ENCODE measurements around the gene SEMA6B.

The SEMA6B gene

GRCh38 chr19:4582980-4583842 is 23.7 kb upstream of the SEMA6B start:
- Histone ChIP-seq H2AFZ (ENCODE audit: low read depth, low read length) (no peak overlapping the region), H3K27ac (ENCODE audit: low read length) (no peak overlapping the region), H3K9me3 (ENCODE audit: insufficient read depth, low read length) (no peaks in the 10 kb centered on the region), H3K79me2 (ENCODE audit: low read length) (peaks cover 13% of the 10 kb centered on the region), H3K27me3 (ENCODE audit: low read depth, low read length) (no peaks in the 10 kb centered on the region), H3K36me3 (replicated peaks; ENCODE audit: low read depth, low read length) (peaks cover 5% of the 10 kb centered on the region), H3K9ac (ENCODE audit: low read length) (no peak overlapping the region), H3K4me3 (ENCODE audit: low read length) (peak overlapping the region; percentile 85; the same call in 1 of the 2 replicates), H3K4me2 (ENCODE audit: low read length) (peak overlapping the region; percentile 89), H4K20me1 (ENCODE audit: insufficient read depth, low read length) (0 out of 2 replicates have a peak, but pooled peaks cover 3% of the 10 kb centered on the region), H3K4me1 (ENCODE audit: low read length) (peaks cover 54% of the 10 kb centered on the region)
- no peak for TF ChIP-seq CTCF (IDR thresholded peaks at IDR 0.05; ENCODE audit: low read depth, low read length)
- TF ChIP-seq EZH2phosphoT487 (IDR thresholded peaks at IDR 0.05; ENCODE audit: low read depth), result no peak

- Histone ChIP-seq H2AFZ (ENCODE audit: low read depth, low read length) (peak overlapping the region; percentile 67), H3K9me3 (ENCODE audit: insufficient read depth, low read length) (no peaks in the 10 kb centered on the region), H3K9ac (ENCODE audit: low read length) (peak overlapping the region; percentile 46), H3K27ac (ENCODE audit: low read length) (no peak overlapping the region), H4K20me1 (ENCODE audit: insufficient read depth, low read length) (0 out of 2 replicates have a peak, but pooled peaks cover 7% of the 10 kb centered on the region), H3K4me2 (ENCODE audit: low read length) (peak overlapping the region; percentile 81), H3K4me3 (ENCODE audit: low read length) (peak overlapping the region; percentile 88), H3K79me2 (ENCODE audit: low read length) (peaks cover 13% of the 10 kb centered on the region), H3K36me3 (replicated peaks; ENCODE audit: low read depth, low read length) (peaks cover 5% of the 10 kb centered on the region), H3K4me1 (ENCODE audit: low read length) (peaks cover 48% of the 10 kb centered on the region), H3K27me3 (ENCODE audit: low read depth, low read length) (no peaks in the 10 kb centered on the region)
- TF ChIP-seq CTCF (IDR thresholded peaks at IDR 0.05; ENCODE audit: low read depth, low read length) (no peak), EZH2phosphoT487 (IDR thresholded peaks at IDR 0.05; ENCODE audit: low read depth) (no peak)
Measured at GRCh38 chr19:4581666-4582553, 22.4 kb upstream of the SEMA6B start.

GRCh38 chr19:4580961-4581665 is 21.6 kb upstream of the SEMA6B start:
- TF ChIP-seq EZH2phosphoT487 (IDR thresholded peaks at IDR 0.05; ENCODE audit: low read depth) (no peak), CTCF (IDR thresholded peaks at IDR 0.05; ENCODE audit: low read depth, low read length) (no peak)
- peak overlapping the region; percentile 88 for H3K4me3 ChIP-seq (ENCODE audit: low read length)
- peak overlapping the region; percentile 68 for H3K9ac ChIP-seq (ENCODE audit: low read length)
- no peak overlapping the region for H2AFZ ChIP-seq (ENCODE audit: low read depth, low read length)
- peaks cover 8% of the 10 kb centered on the region for H3K36me3 ChIP-seq (replicated peaks; ENCODE audit: low read depth, low read length)
- H3K27me3 ChIP-seq (ENCODE audit: low read depth, low read length), result no peaks in the 10 kb centered on the region
- H3K27ac ChIP-seq (ENCODE audit: low read length), result no peak overlapping the region
- peaks cover 40% of the 10 kb centered on the region for H3K4me1 ChIP-seq (ENCODE audit: low read length)
- H3K4me2 ChIP-seq (ENCODE audit: low read length), result peak overlapping the region; percentile 86
- peaks cover 14% of the 10 kb centered on the region; the same call in 1 of the 2 replicates for H4K20me1 ChIP-seq (ENCODE audit: insufficient read depth, low read length)
- peaks cover 13% of the 10 kb centered on the region for H3K79me2 ChIP-seq (ENCODE audit: low read length)
- H3K9me3 ChIP-seq (ENCODE audit: insufficient read depth, low read length), result no peaks in the 10 kb centered on the region
